22Rv1 (cell line): ENCODE measurements around the gene PIK3C2A.

Source experiments
- ZFX ChIP-seq: fragments of 450-650 bp; IDR thresholded peaks from 2 replicates; pipeline ENCODE4 v1.6.1; 2017; ENCODE audit warnings: antibody characterized with exemption, borderline replicate concordance
- TF ChIP-seq, protein P1 (sequence below): fragments of 450-650 bp; IDR thresholded peaks from 2 replicates; pipeline ENCODE4 v1.5.1; 2017; ENCODE audit warnings: mild to moderate bottlenecking

DNA sequence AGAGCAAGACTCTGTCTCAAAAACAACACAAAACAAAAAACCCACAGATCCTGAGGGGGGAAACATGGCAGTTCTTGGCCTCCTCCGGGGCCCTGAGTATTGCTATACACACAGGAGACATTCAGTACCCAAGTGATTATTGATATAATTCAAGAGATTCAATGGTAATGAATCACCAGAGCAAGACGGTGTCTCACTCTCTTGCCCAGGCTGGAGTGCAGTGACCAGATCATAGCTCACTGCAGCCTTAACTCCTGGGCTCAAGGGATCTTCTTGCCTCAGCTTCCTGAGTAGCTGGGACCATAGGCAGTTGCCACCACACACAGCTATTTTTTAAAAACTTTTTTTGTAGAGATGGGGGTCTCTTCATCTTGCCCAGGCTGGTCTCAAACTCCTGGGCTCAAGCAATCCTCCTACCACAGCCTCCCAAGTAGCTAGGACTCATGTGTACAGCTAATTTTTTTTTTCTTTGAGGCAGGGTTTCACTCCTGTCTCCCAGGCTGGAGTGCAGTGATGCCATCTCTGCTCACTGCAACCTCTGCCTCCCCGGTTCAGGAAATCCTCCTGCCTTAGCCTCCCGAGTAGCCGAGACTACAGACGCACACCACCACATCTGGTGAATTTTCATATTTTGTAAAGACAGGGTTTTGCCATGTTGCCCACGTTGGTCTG, 21.8 kb upstream of the PIK3C2A start:
- TF ChIP-seq, protein P1, sequence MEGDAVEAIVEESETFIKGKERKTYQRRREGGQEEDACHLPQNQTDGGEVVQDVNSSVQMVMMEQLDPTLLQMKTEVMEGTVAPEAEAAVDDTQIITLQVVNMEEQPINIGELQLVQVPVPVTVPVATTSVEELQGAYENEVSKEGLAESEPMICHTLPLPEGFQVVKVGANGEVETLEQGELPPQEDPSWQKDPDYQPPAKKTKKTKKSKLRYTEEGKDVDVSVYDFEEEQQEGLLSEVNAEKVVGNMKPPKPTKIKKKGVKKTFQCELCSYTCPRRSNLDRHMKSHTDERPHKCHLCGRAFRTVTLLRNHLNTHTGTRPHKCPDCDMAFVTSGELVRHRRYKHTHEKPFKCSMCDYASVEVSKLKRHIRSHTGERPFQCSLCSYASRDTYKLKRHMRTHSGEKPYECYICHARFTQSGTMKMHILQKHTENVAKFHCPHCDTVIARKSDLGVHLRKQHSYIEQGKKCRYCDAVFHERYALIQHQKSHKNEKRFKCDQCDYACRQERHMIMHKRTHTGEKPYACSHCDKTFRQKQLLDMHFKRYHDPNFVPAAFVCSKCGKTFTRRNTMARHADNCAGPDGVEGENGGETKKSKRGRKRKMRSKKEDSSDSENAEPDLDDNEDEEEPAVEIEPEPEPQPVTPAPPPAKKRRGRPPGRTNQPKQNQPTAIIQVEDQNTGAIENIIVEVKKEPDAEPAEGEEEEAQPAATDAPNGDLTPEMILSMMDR: no peak
- TF ChIP-seq ZFX: no peak
